ENCODE measurements around the gene IFT74. TPM values are rescaled to one million over a fixed set of nuclear protein-coding genes. Genes with fewer than 3 reads are reported as not detected.

Gene IFT74
- total RNA-seq, 1 donor from 2014 or later: 19.0 TPM

DNA sequence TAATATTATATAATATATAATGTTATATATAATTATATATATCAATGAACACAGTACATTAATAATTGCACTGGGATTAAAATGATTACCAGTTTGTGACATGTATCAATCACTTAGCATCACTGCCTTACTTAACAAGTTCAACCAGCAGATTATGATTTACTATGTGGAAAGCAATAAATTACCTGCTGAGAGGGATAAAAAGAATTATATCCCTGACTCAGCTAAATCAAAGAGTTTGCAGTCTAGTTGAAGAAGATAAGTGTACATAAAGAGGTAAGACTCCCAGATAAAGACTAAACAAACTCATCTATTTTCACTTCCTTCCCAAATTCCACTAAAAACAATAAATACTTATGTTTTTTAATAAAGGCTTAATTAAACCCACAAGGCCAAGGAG is 20.4 kb upstream of the IFT74 start:
- Mint-ChIP-seq H3K9me3 (peaks cover 8% of the 10 kb centered on the region), H3K27ac (ENCODE audit: unreplicated experiment) (no peak overlapping the region), H3K36me3 (ENCODE audit: low read depth) (peaks cover 22% of the 10 kb centered on the region), H3K27me3 (ENCODE audit: low read depth) (no peaks in the 10 kb centered on the region), H3K4me3 (no peak overlapping the region), H3K4me1 (peaks cover 5% of the 10 kb centered on the region)
- no peak for DNase-seq (ENCODE audit: low read depth, low spot score)
- TF ChIP-seq, protein P1, sequence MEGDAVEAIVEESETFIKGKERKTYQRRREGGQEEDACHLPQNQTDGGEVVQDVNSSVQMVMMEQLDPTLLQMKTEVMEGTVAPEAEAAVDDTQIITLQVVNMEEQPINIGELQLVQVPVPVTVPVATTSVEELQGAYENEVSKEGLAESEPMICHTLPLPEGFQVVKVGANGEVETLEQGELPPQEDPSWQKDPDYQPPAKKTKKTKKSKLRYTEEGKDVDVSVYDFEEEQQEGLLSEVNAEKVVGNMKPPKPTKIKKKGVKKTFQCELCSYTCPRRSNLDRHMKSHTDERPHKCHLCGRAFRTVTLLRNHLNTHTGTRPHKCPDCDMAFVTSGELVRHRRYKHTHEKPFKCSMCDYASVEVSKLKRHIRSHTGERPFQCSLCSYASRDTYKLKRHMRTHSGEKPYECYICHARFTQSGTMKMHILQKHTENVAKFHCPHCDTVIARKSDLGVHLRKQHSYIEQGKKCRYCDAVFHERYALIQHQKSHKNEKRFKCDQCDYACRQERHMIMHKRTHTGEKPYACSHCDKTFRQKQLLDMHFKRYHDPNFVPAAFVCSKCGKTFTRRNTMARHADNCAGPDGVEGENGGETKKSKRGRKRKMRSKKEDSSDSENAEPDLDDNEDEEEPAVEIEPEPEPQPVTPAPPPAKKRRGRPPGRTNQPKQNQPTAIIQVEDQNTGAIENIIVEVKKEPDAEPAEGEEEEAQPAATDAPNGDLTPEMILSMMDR (conservative IDR thresholded peaks at IDR 0.05): no peak

DNA sequence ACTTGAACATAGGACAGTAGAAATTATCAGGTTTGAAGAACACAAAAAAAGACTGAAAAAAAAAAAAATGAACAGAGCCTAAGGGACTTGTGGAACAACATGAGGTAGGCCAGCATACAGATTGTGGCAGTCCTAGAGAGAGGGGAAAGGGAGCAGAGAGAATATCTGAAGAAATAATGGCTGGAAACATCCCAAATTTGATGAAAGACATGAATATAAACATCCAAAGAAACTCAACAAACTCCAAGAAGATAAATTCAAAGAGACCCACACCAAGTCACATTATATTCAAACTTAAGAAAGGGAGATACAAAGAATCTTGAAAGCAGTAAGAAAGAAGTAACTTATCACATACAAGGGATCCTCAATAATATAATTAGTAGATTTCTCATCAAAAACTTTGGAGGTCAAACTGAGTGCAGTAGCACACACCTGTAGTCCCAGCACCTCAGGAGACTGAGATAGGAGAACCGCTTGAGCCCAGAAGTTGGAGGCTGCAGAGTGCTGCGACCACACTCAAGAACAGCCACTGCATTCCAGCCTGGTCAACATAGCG is 18.3 kb upstream of the IFT74 start:
- no peak for DNase-seq (ENCODE audit: low read depth, low spot score)
- peaks cover 11% of the 10 kb centered on the region for H3K9me3 Mint-ChIP-seq
- peaks cover 9% of the 10 kb centered on the region for H3K4me1 Mint-ChIP-seq
- H3K27me3 Mint-ChIP-seq (ENCODE audit: low read depth): no peaks in the 10 kb centered on the region
- peaks cover 26% of the 10 kb centered on the region for H3K36me3 Mint-ChIP-seq (ENCODE audit: low read depth)
- TF ChIP-seq, protein P1 (conservative IDR thresholded peaks at IDR 0.05): no peak
- H3K27ac Mint-ChIP-seq (ENCODE audit: unreplicated experiment): no peak overlapping the region
- H3K4me3 Mint-ChIP-seq: no peak overlapping the region

DNA sequence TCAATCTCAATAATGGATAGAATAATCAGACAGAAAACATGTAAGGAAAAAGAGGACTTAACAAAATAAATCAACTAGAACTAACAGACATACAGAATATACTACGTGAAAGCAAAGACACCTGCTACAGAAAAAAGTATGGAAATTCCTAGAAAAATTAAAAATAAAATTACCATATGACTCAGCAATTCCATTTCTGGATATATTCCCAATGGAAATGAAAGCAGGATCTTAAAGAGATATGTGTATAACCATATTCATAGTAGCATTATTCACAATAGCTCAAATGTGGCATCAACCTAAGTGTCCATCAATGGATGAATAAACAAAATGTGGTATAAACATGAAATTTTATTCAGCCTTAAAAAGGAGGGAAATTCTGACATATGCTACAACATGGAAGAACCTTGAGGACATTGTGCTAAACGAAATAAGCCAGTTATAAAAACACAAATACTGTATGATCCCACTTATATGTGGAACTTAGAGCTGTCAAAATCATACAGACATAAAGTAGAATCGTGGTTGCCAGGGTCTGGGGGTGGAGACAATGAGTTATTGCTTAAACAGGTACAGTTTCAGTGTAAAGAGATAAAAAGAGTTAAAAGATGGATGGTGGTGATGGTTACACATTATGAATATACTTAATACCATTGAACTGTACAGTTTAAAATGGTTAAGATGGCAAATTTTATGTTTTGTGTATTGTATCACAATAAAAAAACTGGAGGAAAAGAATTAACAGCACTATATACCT is 16.1 kb upstream of the IFT74 start:
- Mint-ChIP-seq H3K36me3 (ENCODE audit: low read depth) (peaks cover 30% of the 10 kb centered on the region), H3K4me1 (peaks cover 22% of the 10 kb centered on the region), H3K4me3 (no peak overlapping the region), H3K27me3 (ENCODE audit: low read depth) (no peaks in the 10 kb centered on the region), H3K27ac (ENCODE audit: unreplicated experiment) (no peak overlapping the region), H3K9me3 (peaks cover 11% of the 10 kb centered on the region)
- TF ChIP-seq, protein P1 (conservative IDR thresholded peaks at IDR 0.05): no peak
- no peak for DNase-seq (ENCODE audit: low read depth, low spot score)

DNA sequence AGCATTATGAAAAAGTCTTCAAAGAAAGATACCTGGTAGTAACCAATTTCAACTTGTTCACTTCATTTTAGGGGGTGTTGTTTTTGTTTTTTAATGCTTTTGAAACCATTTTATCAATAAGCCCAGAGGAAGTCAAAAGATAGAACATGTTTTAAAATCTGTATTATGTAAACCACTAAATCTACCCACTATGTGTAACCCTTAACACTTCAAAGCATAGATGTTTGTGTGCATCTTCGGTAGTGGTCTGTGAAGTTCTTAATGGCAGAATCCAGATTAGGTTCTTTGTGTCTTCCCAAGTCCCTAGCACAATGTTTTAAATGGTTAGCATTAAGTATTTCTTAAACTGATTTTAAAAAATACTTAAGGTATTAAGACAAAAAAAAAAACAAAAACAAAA is 15.4 kb upstream of the IFT74 start:
- Mint-ChIP-seq H3K36me3 (ENCODE audit: low read depth) (peaks cover 30% of the 10 kb centered on the region), H3K27ac (ENCODE audit: unreplicated experiment) (no peak overlapping the region), H3K27me3 (ENCODE audit: low read depth) (no peaks in the 10 kb centered on the region), H3K4me1 (peaks cover 28% of the 10 kb centered on the region), H3K9me3 (peaks cover 11% of the 10 kb centered on the region), H3K4me3 (no peak overlapping the region)
- TF ChIP-seq, protein P1 (conservative IDR thresholded peaks at IDR 0.05): no peak
- no peak for DNase-seq (ENCODE audit: low read depth, low spot score)

DNA sequence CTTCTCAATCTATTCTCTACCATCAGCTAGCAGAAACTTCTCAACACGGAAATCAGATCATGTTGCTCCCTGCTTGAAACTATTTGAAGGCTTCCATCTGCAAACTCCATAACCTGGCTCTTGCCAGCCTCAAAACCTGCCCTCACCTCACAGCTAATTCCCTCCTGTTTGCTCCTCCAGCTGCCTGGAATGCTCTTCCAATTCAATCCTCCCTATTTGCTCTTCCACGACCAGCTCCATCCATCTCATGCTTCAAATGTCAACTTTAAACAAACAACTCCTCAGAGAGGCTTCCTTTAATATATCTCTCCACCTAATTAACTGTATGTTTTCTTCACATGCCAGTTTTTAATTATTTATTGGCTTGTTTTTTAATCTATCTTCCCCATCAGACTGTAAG is 10.6 kb upstream of the IFT74 start:
- peak overlapping the region; percentile 99 for H3K4me3 Mint-ChIP-seq
- TF ChIP-seq, protein P1 (conservative IDR thresholded peaks at IDR 0.05): no peak
- no peak overlapping the region for H3K27ac Mint-ChIP-seq (ENCODE audit: unreplicated experiment)
- H3K4me1 Mint-ChIP-seq: peaks cover 41% of the 10 kb centered on the region
- no peaks in the 10 kb centered on the region for H3K27me3 Mint-ChIP-seq (ENCODE audit: low read depth)
- H3K36me3 Mint-ChIP-seq (ENCODE audit: low read depth): peaks cover 9% of the 10 kb centered on the region
- DNase-seq (ENCODE audit: low read depth, low spot score): no peak
- H3K9me3 Mint-ChIP-seq: peaks cover 3% of the 10 kb centered on the region

Data from neural crest cell (in vitro differentiated cells).